Duodenal mucosa (tissue), 2 donors: Measurements from ENCODE around the gene CTRB1.
"Not testable (repeated sequence)": the region's sequence is repeated elsewhere in the genome, so short reads cannot be mapped to it uniquely, and the experiment has no call there.

Experiments used
- H3K27ac ChIP-seq: one replicate; pipeline ENCODE4 v1.7.0; 2013; ENCODE audit warnings: low read depth, low read length
- H3K27me3 ChIP-seq, 2 donors: one replicate each; pipeline ENCODE4 v1.7.0; 2013; ENCODE audit warnings: low read length in 2 of 2, control low read depth in 1 of 2; ENCODE audit not compliant: insufficient read depth in 2 of 2, control insufficient read depth in 1 of 2
- H3K36me3 ChIP-seq, 2 donors: one replicate each; pipeline ENCODE4 v1.7.0; 2013; ENCODE audit warnings: low read length in 2 of 2, control low read depth in 1 of 2; ENCODE audit not compliant: insufficient read depth in 2 of 2, control insufficient read depth in 1 of 2
- H3K4me1 ChIP-seq, 2 donors: one replicate each; pipeline ENCODE4 v1.7.0; 2013; ENCODE audit warnings: low read length in 2 of 2, control low read depth in 1 of 2; ENCODE audit not compliant: insufficient read depth in 2 of 2, control insufficient read depth in 1 of 2
- H3K4me3 ChIP-seq, 2 donors: one replicate each; pipeline ENCODE4 v1.7.0; 2013; ENCODE audit warnings: low read length in 2 of 2, low read depth in 1 of 2
- H3K9ac ChIP-seq, 2 donors: one replicate each; pipeline ENCODE4 v1.7.0; 2013; ENCODE audit warnings: low read length in 2 of 2, low read depth in 1 of 2
- H3K9me3 ChIP-seq, 2 donors: one replicate each; pipeline ENCODE4 v1.7.0; 2013; ENCODE audit warnings: low read length in 2 of 2, control low read depth in 1 of 2; ENCODE audit not compliant: control insufficient read depth in 1 of 2

Gene CTRB1

GRCh38 chr16:75209514-75209913 is 9.3 kb upstream of the CTRB1 start:
- not testable (repeated sequence) for H3K36me3 ChIP-seq, H3K9ac ChIP-seq, H3K27me3 ChIP-seq, H3K9me3 ChIP-seq, H3K4me1 ChIP-seq, H3K27ac ChIP-seq, H3K4me3 ChIP-seq

DNA sequence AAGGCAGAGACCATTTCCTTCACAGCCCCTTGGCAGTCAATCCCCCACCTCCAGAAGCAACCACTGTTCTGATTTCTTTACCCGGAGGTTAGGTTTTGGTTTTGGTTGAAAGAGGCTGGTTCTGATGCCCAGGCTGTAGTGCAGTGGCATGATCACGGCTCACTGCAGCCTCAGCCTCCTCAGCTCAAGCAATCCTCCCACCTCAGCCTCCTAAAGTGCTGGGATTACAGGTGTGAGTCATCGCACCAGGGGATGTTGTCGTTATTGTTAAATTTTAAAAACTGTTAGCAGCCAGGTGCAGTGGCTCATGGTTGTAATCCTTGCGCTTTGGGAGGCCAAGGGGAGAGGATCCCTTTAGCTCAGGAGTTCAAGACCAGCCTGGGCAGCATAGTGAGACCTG is 8.8 kb upstream of the CTRB1 start:
- no peak overlapping the region for H3K9ac ChIP-seq
- no peaks in the 10 kb centered on the region for H3K9me3 ChIP-seq
- no peaks in the 10 kb centered on the region for H3K27me3 ChIP-seq
- no peak overlapping the region for H3K27ac ChIP-seq
- no peaks in the 10 kb centered on the region for H3K4me1 ChIP-seq
- no peaks in the 10 kb centered on the region for H3K36me3 ChIP-seq
- no peak overlapping the region for H3K4me3 ChIP-seq

DNA sequence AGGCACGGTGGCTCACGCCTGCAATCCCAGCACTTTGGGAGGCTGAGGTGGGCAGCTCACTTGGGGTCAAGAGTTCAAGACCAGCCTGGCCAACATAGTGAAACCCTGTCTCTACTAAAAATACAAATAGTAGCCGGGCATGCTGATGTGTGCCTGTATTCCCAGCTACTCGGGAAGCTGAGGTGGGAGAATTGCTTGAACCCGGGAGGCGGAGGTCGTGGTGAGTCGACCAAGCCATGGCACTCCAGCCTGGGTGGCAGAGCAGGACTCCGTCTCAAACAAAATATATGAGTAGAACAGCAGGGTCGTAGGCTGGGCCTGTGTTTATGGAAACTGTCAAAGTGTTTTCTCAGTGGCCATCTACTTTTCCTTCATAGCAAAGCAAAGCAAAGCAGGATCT is 7.5 kb upstream of the CTRB1 start:
- H3K27me3 ChIP-seq, H3K9me3 ChIP-seq, H3K9ac ChIP-seq, H3K4me1 ChIP-seq, H3K36me3 ChIP-seq, H3K4me3 ChIP-seq, H3K27ac ChIP-seq: not testable (repeated sequence)

- H3K4me3 ChIP-seq, result no peak overlapping the region
- H3K4me1 ChIP-seq, result no peaks in the 10 kb centered on the region
- no peaks in the 10 kb centered on the region for H3K27me3 ChIP-seq
- H3K36me3 ChIP-seq, result no peaks in the 10 kb centered on the region
- no peak overlapping the region for H3K27ac ChIP-seq
- H3K9me3 ChIP-seq, result no peaks in the 10 kb centered on the region
- no peak overlapping the region for H3K9ac ChIP-seq
Observed at GRCh38 chr16:75216127-75216526, 2.7 kb upstream of the CTRB1 start.

- no peak overlapping the region for H3K4me3 ChIP-seq
- H3K9ac ChIP-seq, result no peak overlapping the region
- H3K4me1 ChIP-seq, result no peaks in the 10 kb centered on the region
- no peaks in the 10 kb centered on the region for H3K27me3 ChIP-seq
- H3K27ac ChIP-seq, result no peak overlapping the region
- H3K36me3 ChIP-seq, result no peaks in the 10 kb centered on the region
- H3K9me3 ChIP-seq, result no peaks in the 10 kb centered on the region
Observed at GRCh38 chr16:75216576-75216975, 2.2 kb upstream of the CTRB1 start.

DNA sequence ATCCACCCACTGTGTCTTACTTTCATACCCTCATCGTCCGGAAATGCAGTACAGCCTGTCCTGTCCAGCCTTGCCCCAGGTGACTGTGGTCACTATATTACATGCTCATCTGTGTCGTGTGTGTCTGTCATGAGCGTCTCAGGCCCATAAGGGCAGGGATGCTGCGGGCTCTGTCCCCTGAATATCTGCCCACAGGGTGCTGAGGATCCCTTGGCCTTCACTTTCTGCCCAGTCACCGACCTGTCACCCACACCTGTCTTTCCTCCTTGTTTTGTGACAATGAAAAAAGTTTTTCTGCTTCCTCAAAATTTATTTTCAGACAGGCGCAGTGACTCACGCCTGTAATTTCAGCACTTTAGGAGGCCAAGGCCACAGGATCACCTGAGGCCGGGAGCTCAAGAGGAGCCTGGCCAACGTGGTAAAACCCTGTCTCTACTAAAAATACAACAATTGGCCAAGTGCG is 1.4 kb upstream of the CTRB1 start:
- Histone ChIP-seq H3K9ac (no peak overlapping the region), H3K4me3 (no peak overlapping the region), H3K36me3 (no peaks in the 10 kb centered on the region), H3K9me3 (no peaks in the 10 kb centered on the region), H3K27me3 (no peaks in the 10 kb centered on the region), H3K4me1 (no peaks in the 10 kb centered on the region), H3K27ac (no peak overlapping the region)

DNA sequence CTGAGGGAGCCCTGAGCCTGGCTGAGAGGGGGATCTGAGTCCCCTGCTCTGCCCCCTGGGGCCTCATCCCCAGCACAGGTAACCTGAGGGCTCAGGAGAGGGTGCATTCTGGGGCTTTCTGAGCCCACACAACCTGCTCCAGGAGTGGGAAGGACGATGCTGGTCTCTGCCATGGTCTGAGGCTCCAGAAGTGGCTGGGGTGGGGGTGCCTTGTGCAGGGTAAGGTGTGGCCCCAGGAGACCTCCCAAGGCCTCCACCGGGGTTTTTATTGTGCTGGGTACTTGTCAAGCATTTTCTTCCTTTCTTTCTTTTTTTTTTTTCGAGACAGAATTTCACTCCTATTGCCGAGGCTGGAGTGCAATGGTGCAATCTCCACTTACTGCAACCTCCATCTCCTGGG is 300 bp downstream of the CTRB1 start:
- no peaks in the 10 kb centered on the region for H3K4me1 ChIP-seq
- H3K9ac ChIP-seq, result no peak overlapping the region
- no peaks in the 10 kb centered on the region for H3K36me3 ChIP-seq
- no peak overlapping the region for H3K4me3 ChIP-seq
- no peak overlapping the region for H3K27ac ChIP-seq
- H3K9me3 ChIP-seq, result no peaks in the 10 kb centered on the region
- H3K27me3 ChIP-seq, result no peaks in the 10 kb centered on the region

- no peaks in the 10 kb centered on the region for H3K27me3 ChIP-seq
- H3K27ac ChIP-seq, result no peak overlapping the region
- no peak overlapping the region for H3K4me3 ChIP-seq
- H3K4me1 ChIP-seq, result no peaks in the 10 kb centered on the region
- H3K36me3 ChIP-seq, result no peaks in the 10 kb centered on the region
- no peak overlapping the region for H3K9ac ChIP-seq
- no peaks in the 10 kb centered on the region for H3K9me3 ChIP-seq
Observed at GRCh38 chr16:75219838-75220237, 1.1 kb downstream of the CTRB1 start.

DNA sequence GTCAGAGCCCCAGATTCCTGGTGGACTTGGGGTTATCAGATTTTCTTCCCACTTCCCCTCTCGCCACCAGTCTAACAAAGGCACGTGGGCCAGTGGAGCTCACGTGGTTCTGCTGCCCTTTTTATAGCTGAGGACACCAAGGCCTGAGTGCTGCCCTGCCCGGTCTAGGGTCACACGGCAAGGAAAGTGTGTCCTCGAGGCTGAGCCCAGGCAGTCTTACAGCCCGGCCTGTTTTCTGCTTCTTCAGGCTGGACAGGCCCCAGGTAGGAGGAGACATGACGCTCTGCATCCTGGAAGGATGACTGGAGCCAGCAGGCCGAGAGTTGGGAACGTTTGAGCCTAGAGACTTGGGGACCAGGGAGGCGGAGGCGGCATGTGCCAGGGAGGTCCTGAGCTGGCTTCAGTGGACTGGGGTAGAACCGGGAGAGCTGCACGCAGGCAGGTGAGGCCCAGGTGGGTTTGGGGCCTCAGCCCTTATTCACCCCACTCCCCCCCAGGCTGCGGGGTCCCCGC is 3.5 kb downstream of the CTRB1 start:
- H3K27ac ChIP-seq, result no peak overlapping the region
- H3K27me3 ChIP-seq, result no peaks in the 10 kb centered on the region
- H3K4me3 ChIP-seq, result no peak overlapping the region

GRCh38 chr16:75223129-75223528 is 4.3 kb downstream of the CTRB1 start:
- not testable (repeated sequence) for H3K36me3 ChIP-seq, H3K9ac ChIP-seq, H3K4me1 ChIP-seq

More for the DNA sequence above, 3.5 kb downstream of the CTRB1 start:
- H3K9me3 ChIP-seq, result no peaks in the 10 kb centered on the region
- no peaks in the 10 kb centered on the region for H3K36me3 ChIP-seq
- H3K4me1 ChIP-seq, result no peaks in the 10 kb centered on the region
- H3K9ac ChIP-seq, result no peak overlapping the region

More at GRCh38 chr16:75223129-75223528, 4.3 kb downstream of the CTRB1 start:
- not testable (repeated sequence) for H3K27me3 ChIP-seq, H3K27ac ChIP-seq, H3K9me3 ChIP-seq, H3K4me3 ChIP-seq
